Measurements from ENCODE around the gene C1orf210.

- TF ChIP-seq CTCF (conservative IDR thresholded peaks at IDR 0.05) (no peak), EZH2 (IDR thresholded peaks at IDR 0.05; ENCODE audit: low read depth) (no peak)
Observed at GRCh38 chr1:43280692-43281091, 4.7 kb downstream of the C1orf210 start.
